Sigmoid colon (tissue), 4 donors: Measurements from ENCODE around the gene CYB5R4.

Experiments used
- EP300 ChIP-seq, 4 donors: sonication (generic); formaldehyde crosslinking; IDR thresholded peaks; one replicate each; pipeline ENCODE4 v1.6.1; 2017; ENCODE audit warnings: antibody characterized with exemption in 4 of 4
- POLR2A ChIP-seq, 2 donors: fragments of 450-650 bp; IDR thresholded peaks; one replicate each; pipeline ENCODE4 v1.6.1; 2016; ENCODE audit warnings: antibody characterized with exemption in 2 of 2, mild to moderate bottlenecking in 2 of 2, moderate library complexity in 2 of 2
- POLR2AphosphoS5 ChIP-seq, 4 donors: sonication (generic); formaldehyde crosslinking; IDR thresholded peaks; one replicate each; pipeline ENCODE4 v1.6.1; 2017; ENCODE audit warnings: antibody characterized with exemption in 4 of 4
- TF ChIP-seq, protein P1 (sequence below), 4 experiments: fragments of 450-650 bp in 3 of 4; fragments of 200-600 bp in 1 of 4; IDR thresholded peaks; one replicate each; pipeline ENCODE4 v1.5.1; 2016 to 2019; ENCODE audit warnings: antibody characterized with exemption in 4 of 4, mild to moderate bottlenecking in 3 of 4, moderate library complexity in 2 of 4

DNA sequence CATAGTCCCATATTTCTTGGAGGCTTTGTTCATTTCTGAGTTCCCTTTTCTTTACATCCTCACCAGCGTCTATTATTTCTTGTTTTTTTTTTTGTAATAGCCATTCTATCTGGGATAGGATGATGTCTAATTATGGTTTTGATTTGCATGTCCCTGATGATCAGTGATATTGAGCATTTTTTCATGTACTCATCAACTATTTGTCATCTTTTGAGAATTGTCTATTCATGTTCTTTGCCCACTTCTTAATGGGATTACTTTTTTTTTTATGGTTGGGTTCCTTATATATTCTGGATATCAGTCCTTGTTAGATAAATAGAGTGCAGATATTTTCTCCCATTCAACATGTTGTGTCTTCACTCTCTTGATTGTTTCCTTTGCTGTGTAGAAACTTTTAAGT lies 42.1 kb downstream of the CYB5R4 start:
- TF ChIP-seq EP300 (IDR thresholded peaks at IDR 0.05): no peak
- TF ChIP-seq, protein P1, sequence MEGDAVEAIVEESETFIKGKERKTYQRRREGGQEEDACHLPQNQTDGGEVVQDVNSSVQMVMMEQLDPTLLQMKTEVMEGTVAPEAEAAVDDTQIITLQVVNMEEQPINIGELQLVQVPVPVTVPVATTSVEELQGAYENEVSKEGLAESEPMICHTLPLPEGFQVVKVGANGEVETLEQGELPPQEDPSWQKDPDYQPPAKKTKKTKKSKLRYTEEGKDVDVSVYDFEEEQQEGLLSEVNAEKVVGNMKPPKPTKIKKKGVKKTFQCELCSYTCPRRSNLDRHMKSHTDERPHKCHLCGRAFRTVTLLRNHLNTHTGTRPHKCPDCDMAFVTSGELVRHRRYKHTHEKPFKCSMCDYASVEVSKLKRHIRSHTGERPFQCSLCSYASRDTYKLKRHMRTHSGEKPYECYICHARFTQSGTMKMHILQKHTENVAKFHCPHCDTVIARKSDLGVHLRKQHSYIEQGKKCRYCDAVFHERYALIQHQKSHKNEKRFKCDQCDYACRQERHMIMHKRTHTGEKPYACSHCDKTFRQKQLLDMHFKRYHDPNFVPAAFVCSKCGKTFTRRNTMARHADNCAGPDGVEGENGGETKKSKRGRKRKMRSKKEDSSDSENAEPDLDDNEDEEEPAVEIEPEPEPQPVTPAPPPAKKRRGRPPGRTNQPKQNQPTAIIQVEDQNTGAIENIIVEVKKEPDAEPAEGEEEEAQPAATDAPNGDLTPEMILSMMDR (IDR thresholded peaks at IDR 0.05): no peak
- no peak for TF ChIP-seq POLR2A (IDR thresholded peaks at IDR 0.05)
- no peak for TF ChIP-seq POLR2AphosphoS5 (IDR thresholded peaks at IDR 0.05)
